Omental fat pad (tissue), 4 donors: Measurements from ENCODE around the gene DHRSX. TPM values are rescaled to one million over a fixed set of nuclear protein-coding genes. Genes with fewer than 3 reads are reported as not detected.

Experiments
- ATAC-seq: fragments of 150-250 bp; one replicate; pipeline ENCODE4 v1.9.1; 2016; ENCODE audit warnings: mild to moderate bottlenecking, moderate library complexity; ENCODE audit not compliant: low FRiP score
- DNase-seq: peaks from one replicate; pipeline ENCODE4 v3.0.0-alpha.2; 2019; ENCODE audit warnings: low spot score
- CTCF ChIP-seq, 3 donors: fragments of 450-650 bp; IDR thresholded peaks; one replicate each; pipeline ENCODE4 v1.5.1; 2016 to 2017; ENCODE audit warnings: antibody characterized with exemption in 3 of 3, mild to moderate bottlenecking in 3 of 3, moderate library complexity in 2 of 3
- total RNA-seq, 4 donors: library from RNA; depleted of rRNA; stranded (reverse); fragments of >200 nt; gene quantifications; one replicate each; pipeline ENCODE4 v1.1.0, GENCODE V29; 2016

Gene DHRSX
- total RNA-seq, 4 donors from 2014 or later: 18.6 to 34.2 (median 21.4) TPM

- no peak for DNase-seq
- no peak for ATAC-seq
- TF ChIP-seq CTCF (IDR thresholded peaks at IDR 0.05): no peak
Observed at GRCh38 chrX:2497961-2498780, 2.6 kb downstream of the DHRSX start.

DNA sequence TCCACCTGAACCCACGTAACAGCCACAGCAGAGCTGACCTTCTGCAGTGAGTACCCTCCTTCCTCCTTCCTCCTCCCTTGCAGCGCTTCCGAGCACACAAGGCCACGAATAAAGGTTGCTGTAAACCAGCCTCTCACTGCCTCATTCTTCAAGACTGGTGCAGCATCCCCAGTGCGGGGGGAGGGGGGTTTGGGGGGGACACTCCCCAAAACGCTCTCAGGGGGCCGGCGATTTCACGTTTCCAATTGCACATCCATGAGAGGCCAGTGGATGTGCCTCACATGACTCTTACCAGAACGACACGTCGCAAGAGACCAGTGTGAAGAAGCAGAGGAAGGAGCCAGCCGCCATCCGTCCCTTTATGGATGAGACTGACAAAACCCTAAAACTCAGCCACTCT, 5.2 kb downstream of the DHRSX start:
- DNase-seq (no peak), ATAC-seq (no peak)
- TF ChIP-seq CTCF (IDR thresholded peaks at IDR 0.05): no peak

DNA sequence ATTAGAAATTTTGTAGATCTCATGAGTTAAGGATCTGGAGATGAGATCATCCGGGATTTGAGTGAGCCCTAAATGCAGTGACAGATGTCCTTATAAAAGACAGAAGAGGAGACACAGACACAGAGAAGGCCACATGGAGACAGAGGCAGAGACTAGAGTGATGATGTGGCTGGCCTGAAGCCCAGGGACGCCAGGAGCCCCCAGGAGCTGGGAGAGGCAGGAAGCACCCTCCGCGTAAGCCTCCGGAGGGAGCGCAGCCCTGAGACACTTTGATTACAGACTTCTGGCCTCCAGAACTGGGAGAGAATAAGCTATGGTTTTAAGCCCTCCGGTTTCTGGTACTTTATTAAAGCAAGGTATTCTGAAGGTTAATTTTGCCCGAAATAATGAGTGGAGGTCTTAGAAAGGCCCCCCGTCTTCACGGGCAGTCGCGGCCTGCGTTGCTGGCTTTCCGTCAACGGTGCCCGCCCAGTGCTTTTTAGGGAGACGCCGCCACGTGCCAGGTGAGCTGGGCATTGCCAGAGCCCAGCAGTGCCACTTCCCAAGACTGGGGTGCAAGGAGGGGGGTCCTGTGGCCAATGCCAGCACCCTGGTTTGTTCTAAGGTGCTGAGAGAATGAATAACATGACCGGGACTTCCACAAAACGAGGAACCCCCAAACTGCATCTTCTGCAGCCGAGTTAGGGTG, 8.1 kb downstream of the DHRSX start:
- TF ChIP-seq CTCF (IDR thresholded peaks at IDR 0.05): no peak
- ATAC-seq (no peak), DNase-seq (no peak)

DNA sequence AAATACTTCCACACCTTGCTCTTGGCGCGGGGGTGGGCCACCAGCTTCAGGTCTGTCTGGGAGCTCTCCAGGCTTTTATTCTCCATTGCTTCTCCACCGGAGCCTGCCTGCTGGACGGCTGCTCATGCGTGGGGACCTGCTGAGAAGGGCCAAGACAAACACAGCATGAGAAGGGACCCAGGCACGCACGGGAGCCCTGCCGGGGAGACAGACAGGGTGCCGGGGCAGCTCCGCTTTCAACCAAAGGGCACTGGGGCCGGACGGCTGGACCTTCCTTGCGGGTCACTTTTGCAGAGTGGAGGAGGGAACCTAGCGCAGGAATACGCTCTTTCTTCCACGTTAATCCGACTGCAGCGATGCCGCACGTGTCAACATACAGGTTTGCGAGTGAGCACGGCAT, 10.1 kb downstream of the DHRSX start:
- DNase-seq (no peak), ATAC-seq (no peak)
- no peak for TF ChIP-seq CTCF (IDR thresholded peaks at IDR 0.05)

- no peak for TF ChIP-seq CTCF (IDR thresholded peaks at IDR 0.05)
- ATAC-seq (no peak), DNase-seq (no peak)
Observed at GRCh38 chrX:2489446-2490445, 11.0 kb downstream of the DHRSX start.

DNA sequence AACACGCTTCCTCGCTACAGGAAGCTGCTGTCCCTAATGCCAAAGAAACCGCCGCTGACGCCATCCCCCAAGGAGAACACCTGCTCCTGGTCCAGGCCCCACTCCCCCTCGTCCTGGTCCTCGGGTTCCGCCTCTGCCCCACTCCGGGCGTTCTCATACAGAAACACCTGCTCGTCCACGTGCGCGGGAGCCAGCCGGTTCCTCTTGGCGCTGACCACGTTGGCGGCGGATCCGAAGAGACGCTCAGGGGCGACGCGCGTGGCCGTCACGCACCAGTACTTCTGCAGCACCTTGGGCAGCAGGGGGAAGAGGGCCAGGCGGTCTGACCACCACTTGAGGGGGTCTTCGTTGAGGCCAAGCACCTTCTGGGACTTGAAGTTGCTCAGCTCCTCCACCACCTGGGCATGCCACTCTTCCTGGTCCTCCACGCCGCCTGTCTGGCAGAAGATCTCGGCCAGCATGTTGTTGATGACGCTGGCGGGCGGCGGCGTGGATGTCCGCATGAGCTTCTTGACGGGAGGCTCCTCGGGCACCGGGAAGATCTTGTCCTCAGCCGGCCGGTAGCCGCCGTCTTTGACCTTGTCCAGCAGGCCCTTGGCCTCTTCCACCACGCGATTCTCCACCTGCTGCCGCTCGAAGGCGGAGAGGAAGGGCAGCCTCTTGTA, 12.0 kb downstream of the DHRSX start:
- TF ChIP-seq CTCF (IDR thresholded peaks at IDR 0.05): no peak
- ATAC-seq: no peak
- no peak for DNase-seq
